GM12864 (cell line): Measurements from ENCODE around the gene FBXL7.
"Not testable (repeated sequence)": the region's sequence is repeated elsewhere in the genome, so short reads cannot be mapped to it uniquely, and the experiment has no call there.

Source experiments
- DNase-seq: peaks from one replicate; pipeline ENCODE4 v3.0.0-alpha.2; 2011; ENCODE audit warnings: low read depth
- H3K4me3 ChIP-seq: 2 replicates; pipeline ENCODE4 v1.5.1; 2011; ENCODE audit warnings: mild to moderate bottlenecking, low read depth, low read length, control low read depth
- TF ChIP-seq, protein P1 (sequence below): IDR thresholded peaks from 2 replicates; pipeline ENCODE4 v1.5.1; 2011; ENCODE audit warnings: low read depth, mild to moderate bottlenecking, moderate library complexity, low read length, control low read depth, inconsistent platforms; ENCODE audit errors: missing control alignments

The FBXL7 gene

DNA sequence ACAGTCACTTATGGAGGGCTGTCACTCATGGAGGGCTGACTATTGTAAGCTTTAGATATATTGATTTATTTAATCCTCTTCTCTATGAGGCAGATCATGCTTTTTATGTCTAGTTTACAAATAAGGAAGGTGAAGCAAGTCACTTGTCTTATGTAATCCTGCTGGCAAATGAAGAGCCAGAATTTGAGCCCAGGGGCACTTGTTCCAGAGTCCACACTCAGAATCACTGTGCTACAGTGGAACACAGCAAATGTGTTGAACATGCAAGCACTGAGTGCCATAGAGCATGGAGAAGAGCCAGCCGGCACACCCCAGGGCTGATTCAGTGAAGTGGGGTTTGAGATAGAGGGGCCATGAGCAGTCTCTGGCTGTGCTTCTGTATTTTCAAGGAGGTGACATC, 353.0 kb downstream of the FBXL7 start:
- no peak for DNase-seq
- H3K4me3 ChIP-seq = no peak overlapping the region
- TF ChIP-seq, protein P1, sequence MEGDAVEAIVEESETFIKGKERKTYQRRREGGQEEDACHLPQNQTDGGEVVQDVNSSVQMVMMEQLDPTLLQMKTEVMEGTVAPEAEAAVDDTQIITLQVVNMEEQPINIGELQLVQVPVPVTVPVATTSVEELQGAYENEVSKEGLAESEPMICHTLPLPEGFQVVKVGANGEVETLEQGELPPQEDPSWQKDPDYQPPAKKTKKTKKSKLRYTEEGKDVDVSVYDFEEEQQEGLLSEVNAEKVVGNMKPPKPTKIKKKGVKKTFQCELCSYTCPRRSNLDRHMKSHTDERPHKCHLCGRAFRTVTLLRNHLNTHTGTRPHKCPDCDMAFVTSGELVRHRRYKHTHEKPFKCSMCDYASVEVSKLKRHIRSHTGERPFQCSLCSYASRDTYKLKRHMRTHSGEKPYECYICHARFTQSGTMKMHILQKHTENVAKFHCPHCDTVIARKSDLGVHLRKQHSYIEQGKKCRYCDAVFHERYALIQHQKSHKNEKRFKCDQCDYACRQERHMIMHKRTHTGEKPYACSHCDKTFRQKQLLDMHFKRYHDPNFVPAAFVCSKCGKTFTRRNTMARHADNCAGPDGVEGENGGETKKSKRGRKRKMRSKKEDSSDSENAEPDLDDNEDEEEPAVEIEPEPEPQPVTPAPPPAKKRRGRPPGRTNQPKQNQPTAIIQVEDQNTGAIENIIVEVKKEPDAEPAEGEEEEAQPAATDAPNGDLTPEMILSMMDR = no peak

DNA sequence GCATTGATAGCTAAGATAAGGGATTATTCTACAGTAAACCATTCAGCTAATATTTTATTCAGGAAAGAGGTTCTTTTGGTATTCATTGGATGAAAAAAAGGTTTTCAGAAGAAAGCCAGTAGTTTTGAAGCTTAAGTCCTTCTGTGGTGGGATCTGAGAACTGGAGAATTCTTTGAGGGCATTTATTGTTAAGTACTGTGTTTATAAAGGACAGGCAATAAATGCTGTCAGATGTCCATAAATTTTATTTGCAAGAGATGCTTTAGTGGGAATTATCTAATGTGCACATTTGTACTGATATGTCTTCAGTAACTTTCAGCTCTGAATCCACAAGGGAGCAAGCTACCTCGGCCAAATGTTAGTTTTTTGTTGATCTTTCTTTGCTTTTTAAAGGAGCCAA, 358.3 kb downstream of the FBXL7 start:
- H3K4me3 ChIP-seq = no peak overlapping the region
- DNase-seq = no peak
- TF ChIP-seq, protein P1 = no peak

DNA sequence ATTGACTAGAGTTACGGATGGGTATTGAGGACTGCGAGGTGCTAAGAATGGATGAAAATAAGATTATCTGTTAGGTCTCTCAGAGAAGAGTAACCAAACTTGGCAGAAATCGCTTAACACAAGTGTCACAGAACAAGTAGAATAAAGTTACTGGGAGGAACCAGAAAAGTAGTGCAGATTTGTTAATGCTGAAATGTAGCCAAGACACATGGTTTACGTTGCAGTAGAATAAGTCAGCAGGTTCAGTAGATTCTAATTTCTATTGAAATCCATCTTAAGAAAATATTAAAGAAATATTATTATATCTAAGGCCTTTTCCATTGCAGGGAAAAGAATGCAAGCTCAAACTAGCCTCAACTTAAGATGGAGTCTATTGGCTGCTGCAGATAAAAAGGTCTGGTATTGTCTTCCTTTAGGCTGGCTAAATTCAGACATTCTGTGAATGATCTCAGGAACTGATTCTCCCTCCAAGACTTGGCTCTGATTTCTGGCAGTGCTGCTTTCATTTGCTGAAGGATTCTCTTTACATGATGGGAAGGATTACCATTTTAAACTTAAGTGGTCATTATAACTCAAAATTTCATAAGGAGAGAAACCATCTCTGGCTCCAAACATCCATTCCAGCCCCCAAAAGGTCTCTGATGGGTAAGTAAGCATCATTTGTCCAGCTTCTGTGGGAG, 364.7 kb downstream of the FBXL7 start:
- H3K4me3 ChIP-seq = no peak overlapping the region
- no peak for DNase-seq
- TF ChIP-seq, protein P1 = no peak

DNA sequence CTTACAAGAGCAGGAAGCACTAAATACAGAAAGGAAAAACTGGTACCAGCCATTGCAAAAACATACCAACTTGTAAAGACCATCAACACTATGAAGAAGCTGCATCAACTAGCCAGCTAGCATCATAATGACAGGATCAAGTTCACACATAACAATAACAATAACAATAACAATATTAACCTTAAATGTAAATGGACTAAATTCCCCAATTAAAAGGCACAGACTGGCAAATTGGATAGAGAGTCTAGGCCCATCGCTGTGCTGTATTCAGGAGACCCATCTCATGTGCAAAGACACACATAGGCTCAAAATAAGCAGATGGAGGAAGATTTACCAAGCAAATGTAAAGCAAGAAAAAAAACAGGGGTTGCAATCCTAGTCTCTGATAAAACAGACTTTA, 372.3 kb downstream of the FBXL7 start:
- not testable (repeated sequence) for DNase-seq, H3K4me3 ChIP-seq

DNA sequence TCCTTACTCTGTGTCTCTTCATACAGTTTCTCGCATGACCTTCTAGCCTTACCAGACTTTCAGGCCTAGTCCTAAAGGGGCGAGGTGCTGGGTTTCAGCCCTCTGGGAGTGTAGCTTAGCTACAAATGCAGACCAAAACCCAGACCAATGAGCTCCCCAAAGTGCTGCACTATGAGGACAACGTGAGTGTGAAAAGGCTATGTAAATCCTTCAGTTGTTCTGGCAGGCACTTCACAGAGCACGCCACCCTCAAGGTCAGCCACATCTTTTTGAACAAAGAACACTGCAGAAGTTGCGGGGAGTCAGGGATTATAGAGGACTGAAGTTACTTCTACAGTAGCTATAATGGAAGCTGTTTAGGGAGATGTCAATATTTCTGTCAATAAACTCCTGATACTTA, 377.9 kb downstream of the FBXL7 start:
- H3K4me3 ChIP-seq = no peak overlapping the region
- TF ChIP-seq, protein P1 = no peak
- DNase-seq = no peak

DNA sequence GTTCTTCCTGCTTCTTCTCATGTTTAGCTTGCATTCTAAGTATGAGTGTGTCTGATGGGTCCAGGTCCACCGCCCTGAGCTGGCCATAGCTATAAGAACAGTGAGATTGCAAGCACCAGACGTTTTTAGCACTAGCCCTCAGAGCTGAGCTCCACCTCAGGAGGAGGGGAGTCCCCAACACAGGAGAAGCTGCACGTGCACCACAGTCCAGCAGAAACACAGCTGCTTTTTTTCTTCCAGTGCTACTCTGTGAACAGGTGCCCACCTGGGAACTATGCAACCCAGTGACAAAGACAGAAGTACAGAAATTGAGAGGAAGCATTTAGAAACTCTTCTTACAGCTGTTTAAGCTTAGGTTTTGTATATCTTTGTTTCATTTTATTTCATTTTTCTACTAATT, 380.2 kb downstream of the FBXL7 start:
- no peak for DNase-seq
- TF ChIP-seq, protein P1 = no peak

DNA sequence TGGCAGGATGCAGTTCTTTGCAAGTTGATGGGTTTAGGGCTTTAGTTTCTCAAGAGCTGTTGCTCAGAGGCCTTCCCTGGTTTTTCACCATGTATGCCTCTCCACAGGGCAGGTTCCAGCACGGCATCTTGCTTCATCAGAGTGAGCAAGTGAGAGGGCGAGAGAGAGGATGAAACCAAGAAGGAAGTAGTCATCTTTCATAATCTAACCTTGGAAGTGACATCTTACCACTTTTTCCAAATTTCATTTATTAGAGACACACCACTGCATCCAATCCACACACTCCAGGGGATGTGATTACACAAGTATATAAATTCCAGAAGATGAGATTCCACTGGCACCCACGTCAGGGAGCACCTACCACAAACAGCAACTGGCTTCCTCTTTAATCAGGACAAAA, 385.2 kb downstream of the FBXL7 start:
- no peak overlapping the region for H3K4me3 ChIP-seq
- TF ChIP-seq, protein P1 = no peak
- no peak for DNase-seq

More for the DNA sequence above, 380.2 kb downstream of the FBXL7 start:
- no peak overlapping the region for H3K4me3 ChIP-seq
